Measurements from ENCODE around the gene ETNPPL. TPM values are rescaled to one million over a fixed set of nuclear protein-coding genes. Genes with fewer than 3 reads are reported as not detected.

ETNPPL gene
- total and polyA plus RNA-seq, 2 of the 13 experiments (the other 11 are each of a cell fraction or from before 2014, with no cell fraction given), result 1.4 to 6.0 TPM

GRCh38 chr4:108783665-108784463 lies 21.0 kb upstream of the ETNPPL start (continued):
- TF ChIP-seq, protein P1, sequence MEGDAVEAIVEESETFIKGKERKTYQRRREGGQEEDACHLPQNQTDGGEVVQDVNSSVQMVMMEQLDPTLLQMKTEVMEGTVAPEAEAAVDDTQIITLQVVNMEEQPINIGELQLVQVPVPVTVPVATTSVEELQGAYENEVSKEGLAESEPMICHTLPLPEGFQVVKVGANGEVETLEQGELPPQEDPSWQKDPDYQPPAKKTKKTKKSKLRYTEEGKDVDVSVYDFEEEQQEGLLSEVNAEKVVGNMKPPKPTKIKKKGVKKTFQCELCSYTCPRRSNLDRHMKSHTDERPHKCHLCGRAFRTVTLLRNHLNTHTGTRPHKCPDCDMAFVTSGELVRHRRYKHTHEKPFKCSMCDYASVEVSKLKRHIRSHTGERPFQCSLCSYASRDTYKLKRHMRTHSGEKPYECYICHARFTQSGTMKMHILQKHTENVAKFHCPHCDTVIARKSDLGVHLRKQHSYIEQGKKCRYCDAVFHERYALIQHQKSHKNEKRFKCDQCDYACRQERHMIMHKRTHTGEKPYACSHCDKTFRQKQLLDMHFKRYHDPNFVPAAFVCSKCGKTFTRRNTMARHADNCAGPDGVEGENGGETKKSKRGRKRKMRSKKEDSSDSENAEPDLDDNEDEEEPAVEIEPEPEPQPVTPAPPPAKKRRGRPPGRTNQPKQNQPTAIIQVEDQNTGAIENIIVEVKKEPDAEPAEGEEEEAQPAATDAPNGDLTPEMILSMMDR (CRISPR knock-in tag; IDR thresholded peaks at IDR 0.05), result peak; percentile 48
- TF ChIP-seq STAG1 (CRISPR knock-in tag; IDR thresholded peaks at IDR 0.05) (peak; percentile 59), ZNF562 (CRISPR knock-in tag; IDR thresholded peaks at IDR 0.05; ENCODE audit: borderline replicate concordance) (no peak), ZNF264 (CRISPR knock-in tag; IDR thresholded peaks at IDR 0.05) (no peak), ZFAT (CRISPR knock-in tag; conservative IDR thresholded peaks at IDR 0.05) (no peak), U2AF1 (optimal IDR thresholded peaks at IDR 0.05; ENCODE audit: low read depth, low read length) (no peak), DR1 (CRISPR knock-in tag; IDR thresholded peaks at IDR 0.05) (no peak), ZBTB25 (CRISPR knock-in tag; IDR thresholded peaks at IDR 0.05) (no peak), XRCC5 (optimal IDR thresholded peaks at IDR 0.05; ENCODE audit: low read length) (no peak), ZNF317 (CRISPR knock-in tag; IDR thresholded peaks at IDR 0.05) (no peak), RXRB (CRISPR knock-in tag; IDR thresholded peaks at IDR 0.05; ENCODE audit: borderline replicate concordance) (peak; percentile 46; the same call in 1 of the 2 replicates), RARA (CRISPR knock-in tag; IDR thresholded peaks at IDR 0.05) (no peak), YEATS4 (CRISPR knock-in tag; IDR thresholded peaks at IDR 0.05; ENCODE audit: borderline replicate concordance) (no peak), ZFP36 (IDR thresholded peaks at IDR 0.05; ENCODE audit: borderline replicate concordance, low read depth, low read length, partially characterized antibody) (no peak), HOXA5 (CRISPR knock-in tag; IDR thresholded peaks at IDR 0.05) (no peak), SMC3 (IDR thresholded peaks at IDR 0.05; ENCODE audit: low read length) (peak; percentile 37; the same call in 1 of the 2 replicates)

All from HepG2 (cell line).